ENCODE data around the gene BLCAP. TPM values are rescaled to one million over a fixed set of nuclear protein-coding genes. Genes with fewer than 3 reads are reported as not detected.

The BLCAP gene
- total and polyA plus RNA-seq, 4 donors = 53.3 to 81.5 (median 55.2) TPM

DNA sequence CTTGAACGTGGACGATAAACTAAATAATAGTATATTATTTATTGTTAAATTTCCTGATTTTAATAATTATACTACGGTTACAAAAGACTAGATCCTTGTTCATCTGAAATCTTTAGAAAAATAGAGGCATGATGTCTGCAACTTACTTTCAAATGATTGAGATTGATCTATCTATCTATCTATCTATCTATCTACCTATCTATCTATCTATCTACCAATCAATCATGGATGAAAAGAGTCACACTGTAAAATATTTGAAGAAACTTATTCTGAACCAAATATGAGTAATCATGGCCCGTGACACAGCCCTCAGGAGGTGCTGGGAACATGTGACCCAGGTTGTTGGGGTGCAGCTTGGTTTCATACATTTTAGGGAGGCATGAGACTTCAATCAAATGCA is 11.7 kb upstream of the BLCAP start:
- 79 to 87% methylated on average over 4 of the region's 4 CpGs for WGBS, 2 donors
- ATAC-seq (ENCODE audit: insufficient read depth, low FRiP score) = no peak
- Histone ChIP-seq H3K27me3 (ENCODE audit: control insufficient read depth in 3 of 3, insufficient read depth in 3 of 3, low read length in 2 of 3) (peaks cover 0 to 2% (median 0%) of the 10 kb centered on the region in 3 donors), H3K4me1 (ENCODE audit: control insufficient read depth in 5 of 5, insufficient read depth in 5 of 5, low read length in 5 of 5) (peaks cover 0 to 6% (median 0%) of the 10 kb centered on the region in 5 donors), H3K9me3 (ENCODE audit: control insufficient read depth in 4 of 4, insufficient read depth in 3 of 4, low read length in 3 of 4) (no peaks in the 10 kb centered on the region), H3K36me3 (ENCODE audit: control insufficient read depth in 4 of 4, insufficient read depth in 4 of 4, low read length in 4 of 4) (no peaks in the 10 kb centered on the region), H3K4me3 (no peak overlapping the region), H3K27ac (ENCODE audit: low read depth in 1 of 2, low read length in 1 of 2) (no peak overlapping the region), H3K9ac (ENCODE audit: insufficient read depth in 1 of 2, low read length in 2 of 2) (no peak overlapping the region)
- DNase-seq = no peak
- TF ChIP-seq, protein P1, sequence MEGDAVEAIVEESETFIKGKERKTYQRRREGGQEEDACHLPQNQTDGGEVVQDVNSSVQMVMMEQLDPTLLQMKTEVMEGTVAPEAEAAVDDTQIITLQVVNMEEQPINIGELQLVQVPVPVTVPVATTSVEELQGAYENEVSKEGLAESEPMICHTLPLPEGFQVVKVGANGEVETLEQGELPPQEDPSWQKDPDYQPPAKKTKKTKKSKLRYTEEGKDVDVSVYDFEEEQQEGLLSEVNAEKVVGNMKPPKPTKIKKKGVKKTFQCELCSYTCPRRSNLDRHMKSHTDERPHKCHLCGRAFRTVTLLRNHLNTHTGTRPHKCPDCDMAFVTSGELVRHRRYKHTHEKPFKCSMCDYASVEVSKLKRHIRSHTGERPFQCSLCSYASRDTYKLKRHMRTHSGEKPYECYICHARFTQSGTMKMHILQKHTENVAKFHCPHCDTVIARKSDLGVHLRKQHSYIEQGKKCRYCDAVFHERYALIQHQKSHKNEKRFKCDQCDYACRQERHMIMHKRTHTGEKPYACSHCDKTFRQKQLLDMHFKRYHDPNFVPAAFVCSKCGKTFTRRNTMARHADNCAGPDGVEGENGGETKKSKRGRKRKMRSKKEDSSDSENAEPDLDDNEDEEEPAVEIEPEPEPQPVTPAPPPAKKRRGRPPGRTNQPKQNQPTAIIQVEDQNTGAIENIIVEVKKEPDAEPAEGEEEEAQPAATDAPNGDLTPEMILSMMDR (IDR thresholded peaks at IDR 0.05; ENCODE audit: control extremely low read depth, extremely low read depth) = no peak

DNA sequence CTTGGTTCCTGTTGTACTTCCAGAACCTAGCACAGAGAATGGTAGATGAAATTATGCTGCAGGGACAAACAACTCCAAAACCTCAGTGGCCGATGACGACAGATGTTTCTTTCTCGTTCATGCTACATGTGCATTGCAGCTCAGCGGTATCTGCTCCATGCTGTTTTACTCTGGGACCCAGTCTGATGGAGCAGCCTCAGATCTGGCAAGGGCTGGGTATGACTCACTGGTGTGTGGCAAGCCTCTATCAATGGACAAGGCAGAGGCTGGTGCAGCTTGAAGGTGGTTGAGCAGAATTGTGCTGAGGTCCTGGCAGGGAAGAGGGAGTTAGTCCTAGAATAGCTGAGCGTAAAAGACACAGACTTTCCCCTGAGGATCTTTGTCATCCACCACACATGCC is 10.3 kb upstream of the BLCAP start:
- DNase-seq = no peak
- peaks cover 0 to 2% (median 0%) of the 10 kb centered on the region in 3 donors for H3K27me3 ChIP-seq (ENCODE audit: control insufficient read depth in 3 of 3, insufficient read depth in 3 of 3, low read length in 2 of 3)
- TF ChIP-seq, protein P1 (IDR thresholded peaks at IDR 0.05; ENCODE audit: control extremely low read depth, extremely low read depth) = no peak
- H3K4me3 ChIP-seq = no peak overlapping the region
- H3K27ac ChIP-seq (ENCODE audit: low read depth in 1 of 2, low read length in 1 of 2) = no peak overlapping the region
- ATAC-seq (ENCODE audit: insufficient read depth, low FRiP score) = no peak
- H3K9me3 ChIP-seq (ENCODE audit: control insufficient read depth in 4 of 4, insufficient read depth in 3 of 4, low read length in 3 of 4) = no peaks in the 10 kb centered on the region
- whole genome bisulfite sequencing, 2 donors = 94% methylated on average over 5 of the region's 5 CpGs
- peaks cover 0 to 6% (median 0%) of the 10 kb centered on the region in 5 donors for H3K4me1 ChIP-seq (ENCODE audit: control insufficient read depth in 5 of 5, insufficient read depth in 5 of 5, low read length in 5 of 5)
- no peaks in the 10 kb centered on the region for H3K36me3 ChIP-seq (ENCODE audit: control insufficient read depth in 4 of 4, insufficient read depth in 4 of 4, low read length in 4 of 4)
- no peak overlapping the region for H3K9ac ChIP-seq (ENCODE audit: insufficient read depth in 1 of 2, low read length in 2 of 2)

DNA sequence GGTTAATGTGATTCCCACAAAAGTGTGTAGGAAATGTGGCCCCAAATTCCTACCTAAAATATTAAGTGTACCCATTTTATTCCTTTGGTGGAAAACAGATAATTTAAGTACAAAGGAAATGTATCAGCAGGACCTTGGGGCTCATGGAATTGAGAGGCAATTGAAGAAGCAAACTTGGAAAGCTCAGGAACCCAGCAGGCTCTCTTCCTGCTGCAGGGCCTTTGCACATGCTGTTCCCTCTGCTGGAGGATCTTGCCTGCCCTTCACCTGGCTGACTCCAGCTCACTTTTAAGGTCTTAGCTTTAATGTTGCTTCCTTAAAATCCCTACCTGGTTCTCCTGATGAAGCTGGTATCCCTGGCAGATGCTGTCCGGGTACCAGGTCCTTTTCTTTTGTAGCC is 9.8 kb upstream of the BLCAP start:
- Histone ChIP-seq H3K27ac (ENCODE audit: low read depth in 1 of 2, low read length in 1 of 2) (no peak overlapping the region), H3K4me1 (ENCODE audit: control insufficient read depth in 5 of 5, insufficient read depth in 5 of 5, low read length in 5 of 5) (peaks cover 0 to 6% (median 0%) of the 10 kb centered on the region in 5 donors), H3K36me3 (ENCODE audit: control insufficient read depth in 4 of 4, insufficient read depth in 4 of 4, low read length in 4 of 4) (no peaks in the 10 kb centered on the region), H3K27me3 (ENCODE audit: control insufficient read depth in 3 of 3, insufficient read depth in 3 of 3, low read length in 2 of 3) (peaks cover 0 to 2% (median 0%) of the 10 kb centered on the region in 3 donors), H3K9me3 (ENCODE audit: control insufficient read depth in 4 of 4, insufficient read depth in 3 of 4, low read length in 3 of 4) (no peaks in the 10 kb centered on the region), H3K9ac (ENCODE audit: insufficient read depth in 1 of 2, low read length in 2 of 2) (no peak overlapping the region), H3K4me3 (no peak overlapping the region)
- DNase-seq (no peak), ATAC-seq (ENCODE audit: insufficient read depth, low FRiP score) (no peak)
- WGBS, 2 donors = 94 to 97% methylated on average over 1 of the region's 1 CpG
- TF ChIP-seq, protein P1 (IDR thresholded peaks at IDR 0.05; ENCODE audit: control extremely low read depth, extremely low read depth) = no peak
